Lung (tissue), 12 donors: ENCODE data around the gene TMEM165. TPM values are rescaled to one million over a fixed set of nuclear protein-coding genes. Genes with fewer than 3 reads are reported as not detected.

Experiments used
- ATAC-seq: fragments of 200-7000 bp; cut with Tn5 transposase; one replicate; pipeline ENCODE4 v1.9.1; 2020; ENCODE audit warnings: moderate number of reproducible peaks; ENCODE audit not compliant: insufficient read depth, low FRiP score
- DNase-seq, 3 donors: peaks; one replicate each; pipeline ENCODE4 v3.0.0-alpha.2; 2013 to 2017
- H3K27ac ChIP-seq, 2 donors: one replicate each; pipeline ENCODE4 v1.5.1; 2013; ENCODE audit warnings: mild to moderate bottlenecking in 2 of 2, moderate library complexity in 2 of 2, control low read depth in 1 of 2, inconsistent platforms in 1 of 2, low read depth in 1 of 2, low read length in 1 of 2
- H3K27me3 ChIP-seq, 3 donors: one replicate each; pipeline ENCODE4 v1.5.1; 2013; ENCODE audit warnings: low read length in 2 of 3; ENCODE audit not compliant: control insufficient read depth in 3 of 3, insufficient read depth in 3 of 3
- H3K36me3 ChIP-seq, 4 donors: one replicate each; pipeline ENCODE4 v1.5.1; 2013; ENCODE audit warnings: low read length in 4 of 4, mild to moderate bottlenecking in 1 of 4, moderate library complexity in 1 of 4; ENCODE audit not compliant: control insufficient read depth in 4 of 4, insufficient read depth in 4 of 4
- H3K4me1 ChIP-seq, 5 donors: one replicate each; pipeline ENCODE4 v1.5.1; 2013; ENCODE audit warnings: low read length in 5 of 5, mild to moderate bottlenecking in 2 of 5, moderate library complexity in 1 of 5; ENCODE audit not compliant: control insufficient read depth in 5 of 5, insufficient read depth in 5 of 5
- H3K4me3 ChIP-seq: one replicate; pipeline ENCODE4 v1.5.1; 2013; ENCODE audit warnings: mild to moderate bottlenecking, control low read depth, moderate library complexity
- H3K9ac ChIP-seq, 2 donors: one replicate each; pipeline ENCODE4 v1.5.1; 2013; ENCODE audit warnings: low read length in 2 of 2, control low read depth in 1 of 2; ENCODE audit not compliant: insufficient read depth in 1 of 2
- H3K9me3 ChIP-seq, 4 donors: one replicate each; pipeline ENCODE4 v1.5.1; 2013; ENCODE audit warnings: low read length in 3 of 4, mild to moderate bottlenecking in 1 of 4, moderate library complexity in 1 of 4; ENCODE audit not compliant: control insufficient read depth in 4 of 4, insufficient read depth in 3 of 4
- CTCF ChIP-seq: IDR thresholded peaks from 2 replicates; pipeline ENCODE4 v1.5.1; 2012; ENCODE audit warnings: mild to moderate bottlenecking; ENCODE audit errors: control extremely low read depth, extremely low read depth
- WGBS, 2 donors: extraction: QIAGEN DNeasy Blood & Tissue Kit; methylation state at CpG; one replicate each; pipeline ENCODE4 v1.1.7; 2013; 5-methylcytosine and 5-hydroxymethylcytosine counted together
- polyA plus RNA-seq, 2 donors: library from polyadenylated mRNA; stranded (reverse); fragments of 200-250 nt; gene quantifications; one replicate each; pipeline ENCODE4 v1.2.1, GENCODE V29; 2013
- total RNA-seq, 2 donors: library from RNA; depleted of rRNA in 1 of 2; stranded (reverse); fragments of >200 nt in 1 of 2; gene quantifications; one replicate each; pipeline ENCODE4 v1.2.1, GENCODE V29; 2014 to 2021
- donor health status: control.
- donor health status: control.
- donor health status: Bipolar disorder and iron deficiency.
- donor health status: healthy.
- donor health status: DM: yes; HTN: yes; CAD: no.

Gene TMEM165
- total and polyA plus RNA-seq, 4 donors, result 152 to 184 (median 178) TPM

GRCh38 chr4:55397126-55397436 is 1.3 kb downstream of the TMEM165 start:
- peak in 2 of 3 donors; percentile 36 to 65 for DNase-seq
- 12 to 27% methylated on average over 7 of the region's 7 CpGs for WGBS, 2 donors
- Histone ChIP-seq H3K4me1 (peaks cover 3 to 30% (median 11%) of the 10 kb centered on the region in 5 donors), H3K27ac (peak overlapping the region; percentile 95 to 98), H3K36me3 (peaks cover 0 to 3% (median 3%) of the 10 kb centered on the region in 4 donors), H3K27me3 (no peaks in the 10 kb centered on the region), H3K9ac (peak overlapping the region; percentile 47 to 99), H3K4me3 (peak overlapping the region; percentile 88), H3K9me3 (no peaks in the 10 kb centered on the region)
- no peak for ATAC-seq
- no peak for TF ChIP-seq CTCF

- Histone ChIP-seq H3K27me3 (no peaks in the 10 kb centered on the region), H3K4me1 (peaks cover 3 to 30% (median 11%) of the 10 kb centered on the region in 5 donors), H3K36me3 (peaks cover 0 to 4% (median 3%) of the 10 kb centered on the region in 4 donors), H3K4me3 (peak overlapping the region; percentile 88), H3K9ac (peak overlapping the region in 1 of 2 donors; percentile 99), H3K27ac (peak overlapping the region; percentile 95 to 98), H3K9me3 (no peaks in the 10 kb centered on the region)
- DNase-seq, result peak; percentile 16 to 70 (median 68)
- WGBS, 2 donors, result 24 to 37% methylated on average over 15 of the region's 15 CpGs
- no peak for TF ChIP-seq CTCF
- ATAC-seq, result no peak
Observed at GRCh38 chr4:55397520-55398321, 2.0 kb downstream of the TMEM165 start.

- TF ChIP-seq CTCF, result no peak
- Histone ChIP-seq H3K9me3 (no peaks in the 10 kb centered on the region), H3K27me3 (no peaks in the 10 kb centered on the region), H3K4me1 (peaks cover 3 to 30% (median 11%) of the 10 kb centered on the region in 5 donors), H3K27ac (peak overlapping the region; percentile 57 to 77), H3K4me3 (peak overlapping the region; percentile 18), H3K36me3 (peaks cover 0 to 4% (median 3%) of the 10 kb centered on the region in 4 donors), H3K9ac (peak overlapping the region in 1 of 2 donors; percentile 78)
- ATAC-seq (no peak), DNase-seq (peak in 2 of 3 donors; percentile 19 to 40)
- 16 to 36% methylated on average over 1 of the region's 1 CpG for WGBS, 2 donors
Observed at GRCh38 chr4:55398461-55398860, 2.7 kb downstream of the TMEM165 start.
